ENCODE results near the gene DKKL1.

DKKL1 gene

DNA sequence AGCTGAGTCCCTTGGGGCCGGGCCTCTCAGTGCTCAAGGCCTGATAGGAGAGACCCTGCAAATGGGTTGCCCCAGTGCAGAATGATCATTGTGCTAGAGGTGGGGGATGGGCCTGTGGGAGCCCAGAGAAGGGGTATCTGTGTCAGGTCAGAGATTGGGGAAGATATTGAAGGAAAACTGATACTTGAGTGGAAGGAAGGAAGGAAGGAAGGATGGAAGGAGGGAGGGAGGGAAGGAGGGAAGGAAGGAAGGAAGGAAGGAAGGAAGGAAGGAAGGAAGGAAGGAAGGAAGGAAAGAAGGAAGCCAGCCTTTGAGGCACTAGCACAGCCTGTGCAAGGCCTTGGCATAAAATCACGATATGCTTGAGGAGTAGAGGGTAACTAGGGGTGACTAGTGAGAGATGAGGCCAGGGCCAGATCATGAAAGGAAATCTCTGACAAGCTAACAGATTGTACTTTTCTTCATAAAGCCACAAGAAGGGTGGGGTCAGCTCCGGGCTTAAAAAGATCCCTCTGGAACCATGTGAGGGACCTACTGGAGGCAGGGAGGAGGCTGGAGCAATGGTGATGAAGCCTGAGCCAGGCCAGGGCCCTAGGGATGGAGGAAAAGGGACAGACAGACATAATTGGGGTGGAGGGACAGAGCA is 48.1 kb downstream of the DKKL1 start:
- no peak for DNase-seq (ENCODE audit: low read depth)
- TF ChIP-seq, protein P1, sequence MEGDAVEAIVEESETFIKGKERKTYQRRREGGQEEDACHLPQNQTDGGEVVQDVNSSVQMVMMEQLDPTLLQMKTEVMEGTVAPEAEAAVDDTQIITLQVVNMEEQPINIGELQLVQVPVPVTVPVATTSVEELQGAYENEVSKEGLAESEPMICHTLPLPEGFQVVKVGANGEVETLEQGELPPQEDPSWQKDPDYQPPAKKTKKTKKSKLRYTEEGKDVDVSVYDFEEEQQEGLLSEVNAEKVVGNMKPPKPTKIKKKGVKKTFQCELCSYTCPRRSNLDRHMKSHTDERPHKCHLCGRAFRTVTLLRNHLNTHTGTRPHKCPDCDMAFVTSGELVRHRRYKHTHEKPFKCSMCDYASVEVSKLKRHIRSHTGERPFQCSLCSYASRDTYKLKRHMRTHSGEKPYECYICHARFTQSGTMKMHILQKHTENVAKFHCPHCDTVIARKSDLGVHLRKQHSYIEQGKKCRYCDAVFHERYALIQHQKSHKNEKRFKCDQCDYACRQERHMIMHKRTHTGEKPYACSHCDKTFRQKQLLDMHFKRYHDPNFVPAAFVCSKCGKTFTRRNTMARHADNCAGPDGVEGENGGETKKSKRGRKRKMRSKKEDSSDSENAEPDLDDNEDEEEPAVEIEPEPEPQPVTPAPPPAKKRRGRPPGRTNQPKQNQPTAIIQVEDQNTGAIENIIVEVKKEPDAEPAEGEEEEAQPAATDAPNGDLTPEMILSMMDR (IDR thresholded peaks at IDR 0.05; ENCODE audit: insufficient read depth, low read depth, low read length, missing control alignments): no peak
- H3K4me3 ChIP-seq (ENCODE audit: low read length): no peak overlapping the region

DNA sequence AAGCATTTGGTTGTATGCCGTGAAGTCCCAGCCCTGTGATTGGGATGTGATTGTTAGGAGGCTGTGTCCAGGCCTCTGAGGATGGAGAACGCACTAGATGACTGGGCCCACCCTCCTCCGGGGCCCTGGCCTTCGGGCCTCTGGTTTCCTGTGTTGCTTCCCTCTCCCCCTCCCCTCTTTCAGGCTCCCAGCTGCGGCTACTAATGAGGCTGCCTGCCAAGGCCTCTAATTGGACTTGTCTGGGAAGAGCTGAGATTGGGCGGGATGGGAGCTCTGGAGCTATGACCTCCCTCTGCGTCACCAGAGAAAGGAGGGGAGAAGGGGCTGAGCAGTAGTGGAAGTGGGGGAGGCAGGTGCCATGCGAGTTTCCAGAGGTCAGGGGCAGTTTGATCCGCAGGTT is 49.7 kb downstream of the DKKL1 start:
- TF ChIP-seq, protein P1 (IDR thresholded peaks at IDR 0.05; ENCODE audit: insufficient read depth, low read depth, low read length, missing control alignments): no peak
- H3K4me3 ChIP-seq (ENCODE audit: low read length): no peak overlapping the region
- DNase-seq (ENCODE audit: low read depth): no peak

DNA sequence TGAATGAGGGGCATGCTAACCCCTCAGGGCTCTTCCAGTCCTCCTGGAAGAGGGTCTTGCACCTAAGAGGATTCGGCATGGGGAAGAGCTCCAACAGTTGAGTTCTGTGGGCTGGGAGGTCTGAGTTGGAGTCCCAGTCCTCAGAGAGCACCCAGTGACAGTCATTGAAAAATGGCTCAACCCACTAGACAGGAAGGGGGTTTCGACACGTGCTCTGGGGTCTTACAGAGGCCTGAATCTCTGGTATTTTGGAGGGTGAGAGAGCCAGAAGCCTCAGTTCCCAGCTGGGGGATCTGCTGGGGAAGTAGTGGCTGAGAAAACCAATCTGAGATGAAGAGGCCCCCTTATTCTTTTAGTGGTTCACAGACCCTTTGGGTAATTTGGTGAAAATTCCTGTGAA is 50.6 kb downstream of the DKKL1 start:
- no peak overlapping the region for H3K4me3 ChIP-seq (ENCODE audit: low read length)
- TF ChIP-seq, protein P1 (IDR thresholded peaks at IDR 0.05; ENCODE audit: insufficient read depth, low read depth, low read length, missing control alignments): no peak
- DNase-seq (ENCODE audit: low read depth): no peak

DNA sequence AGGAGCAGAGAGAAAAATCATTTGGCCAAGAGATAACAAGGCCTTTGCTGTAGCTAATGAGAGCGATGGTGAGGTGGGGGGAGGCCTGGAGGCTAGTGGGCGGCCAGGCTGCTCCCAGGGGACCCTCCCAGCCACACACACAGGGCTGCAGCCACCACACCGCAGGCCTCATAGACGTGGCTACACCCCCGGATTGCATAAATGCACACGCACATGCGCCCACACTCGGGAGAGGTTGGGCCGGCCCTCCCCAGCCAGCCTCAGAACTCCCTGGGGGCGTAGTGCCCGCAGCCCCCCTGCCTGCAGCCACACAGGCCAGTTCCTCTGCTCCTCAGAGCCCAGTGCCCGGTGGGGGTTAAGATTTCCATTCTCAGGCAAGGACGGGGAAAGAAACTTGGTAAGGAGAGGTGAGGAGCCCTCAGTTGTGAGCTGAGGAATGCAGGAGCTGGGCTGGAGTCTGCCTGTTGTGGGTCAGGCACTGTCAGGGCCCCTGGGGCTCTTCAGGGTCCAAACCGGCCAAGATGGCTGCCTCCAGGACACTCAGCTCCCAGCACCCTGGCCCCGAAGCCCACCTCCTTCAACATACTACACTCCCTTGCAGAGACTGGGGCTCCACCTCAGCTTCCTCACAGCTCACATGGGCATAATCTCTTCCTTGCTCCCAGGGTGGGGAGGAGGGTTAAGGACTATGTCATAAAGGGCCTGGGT is 51.6 kb downstream of the DKKL1 start:
- TF ChIP-seq, protein P1 (IDR thresholded peaks at IDR 0.05; ENCODE audit: insufficient read depth, low read depth, low read length, missing control alignments): no peak
- no peak overlapping the region for H3K4me3 ChIP-seq (ENCODE audit: low read length)
- DNase-seq (ENCODE audit: low read depth): no peak

DNA sequence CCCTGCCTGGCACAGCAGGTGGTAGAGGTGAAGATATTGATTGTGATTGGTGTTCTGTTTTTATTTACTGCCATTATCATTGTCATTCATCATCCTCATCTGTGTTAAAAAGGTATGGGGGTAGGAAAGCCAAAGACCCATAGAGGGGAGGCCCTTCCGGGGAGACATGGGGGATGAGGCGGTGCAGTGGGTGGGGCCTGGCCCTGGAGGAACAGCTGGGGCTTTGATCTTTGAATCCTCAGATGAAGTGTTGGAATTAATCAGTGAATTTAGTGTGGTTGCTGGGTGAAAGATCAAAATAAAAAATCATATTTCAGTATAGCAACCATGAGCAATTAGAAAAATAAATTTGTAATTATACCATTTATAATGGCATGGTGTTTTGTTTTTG is 52.1 kb downstream of the DKKL1 start:
- TF ChIP-seq, protein P1 (IDR thresholded peaks at IDR 0.05; ENCODE audit: insufficient read depth, low read depth, low read length, missing control alignments): no peak
- no peak for DNase-seq (ENCODE audit: low read depth)
- no peak overlapping the region for H3K4me3 ChIP-seq (ENCODE audit: low read length)

DNA sequence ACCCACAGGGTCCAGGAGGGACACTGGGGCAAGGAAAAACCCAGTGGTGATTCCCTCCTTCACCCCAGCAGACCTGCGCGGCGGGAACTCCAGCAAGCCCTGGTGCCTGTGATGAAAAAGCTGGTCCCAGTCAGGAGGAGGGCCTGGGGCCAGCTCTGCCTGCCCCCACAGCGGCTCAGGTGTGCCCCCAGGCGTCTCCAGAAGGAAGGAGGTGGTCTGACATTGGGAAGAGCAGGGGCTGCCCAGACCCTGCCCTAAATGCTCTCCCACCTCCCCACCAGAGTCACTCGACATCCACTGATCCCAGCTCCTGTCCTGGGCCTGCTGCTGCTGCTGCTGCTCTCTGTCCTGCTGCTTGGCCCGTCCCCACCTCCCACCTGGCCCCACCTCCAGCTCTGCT is 53.4 kb downstream of the DKKL1 start:
- no peak for DNase-seq (ENCODE audit: low read depth)
- TF ChIP-seq, protein P1 (IDR thresholded peaks at IDR 0.05; ENCODE audit: insufficient read depth, low read depth, low read length, missing control alignments): no peak

DNA sequence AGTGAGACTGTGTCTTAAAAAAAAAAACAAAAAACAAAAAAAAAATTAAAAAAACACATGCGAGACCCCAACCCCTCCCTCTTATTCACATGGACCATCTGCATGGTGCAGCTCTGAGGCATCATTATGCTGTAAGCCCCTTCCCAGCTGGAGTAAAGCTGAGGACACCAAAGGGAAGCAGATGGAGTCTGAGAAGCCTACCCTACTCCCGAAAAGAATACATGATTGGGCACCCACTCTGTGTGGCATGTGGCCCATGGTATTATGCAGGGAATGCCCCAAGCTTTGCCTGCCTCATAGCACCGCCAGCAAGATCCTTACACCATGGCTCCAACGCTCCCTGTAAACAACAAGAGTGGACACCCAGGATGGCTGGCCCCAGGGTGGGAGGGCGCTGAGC is 54.8 kb downstream of the DKKL1 start:
- no peak overlapping the region for H3K4me3 ChIP-seq (ENCODE audit: low read length)
- TF ChIP-seq, protein P1 (IDR thresholded peaks at IDR 0.05; ENCODE audit: insufficient read depth, low read depth, low read length, missing control alignments): no peak
- DNase-seq (ENCODE audit: low read depth): no peak

More for the DNA sequence above, 53.4 kb downstream of the DKKL1 start:
- H3K4me3 ChIP-seq (ENCODE audit: low read length): no peak overlapping the region

All from epithelial cell of esophagus (primary cell).